HCT116 (cell line): ENCODE data around the gene ALDH3B1. TPM values are rescaled to one million over a fixed set of nuclear protein-coding genes. Genes with fewer than 3 reads are reported as not detected.
A peak's percentile ranks its signal among the peaks of the same experiment; 100 is the strongest.

Experiments used
- ATAC-seq: fragments of 200-7000 bp; cut with Tn5 transposase; 2 replicates; pipeline ENCODE4 v1.9.1; 2020; ENCODE audit warnings: mild to moderate bottlenecking, moderate library complexity
- BruUV-seq: library from RNA; stranded (reverse); fragments of 400-500 nt; replicated peaks from 2 replicates; lab custom pipeline; 2021; lab: Mats Ljungman, UMichigan
- CTCF ChIA-PET: fragments of 300-600 bp; sonication (Branson Sonifier 250); formaldehyde crosslinking; loops from one replicate; lab custom pipeline; 2021; ENCODE audit warnings: antibody characterized with exemption; lab: Charles Lee
- POLR2A ChIA-PET: fragments of 300-600, 350-600 bp; sonication (Branson Sonifier 250); formaldehyde crosslinking; loops from one replicate; lab custom pipeline; 2021; ENCODE audit warnings: antibody characterized with exemption; lab: Charles Lee
- RAD21 ChIA-PET, 2 experiments: fragments of 300-600 bp; sonication (Branson Sonifier 250); formaldehyde crosslinking; loops; one replicate each; lab custom pipeline; 2023; ENCODE audit warnings: low total read pairs in 2 of 2; ENCODE audit not compliant: uncharacterized antibody in 2 of 2, unreplicated experiment in 2 of 2, low non-redundant PET in 1 of 2; lab: Charles Lee
- DNase-seq: peaks from one replicate; pipeline ENCODE4 v3.0.0-alpha.2; 2010; ENCODE audit warnings: low read depth, low spot score
- H2AFZ ChIP-seq: fragments of 200-600 bp; shearing (Covaris generic), sonication (generic); 2 replicates; pipeline ENCODE4 v1.6.1; 2017; ENCODE audit warnings: low read depth, mixed run types, mixed read lengths, antibody characterized with exemption, low read length; ENCODE audit not compliant: poor library complexity, severe bottlenecking
- H3K27ac ChIP-seq: 2 replicates; pipeline ENCODE4 v1.5.1; 2012; ENCODE audit warnings: low read depth, low read length
- H3K27me3 ChIP-seq: fragments of 200-600 bp; sonication (generic); 2 replicates; pipeline ENCODE4 v1.6.1; 2016; ENCODE audit warnings: mixed run types, low read length, mixed read lengths; ENCODE audit not compliant: insufficient read depth
- H3K36me3 ChIP-seq, 2 experiments: fragments of 200-500 bp in 1 of 2; fragments of 200-600 bp in 1 of 2; sonication (Bioruptor generic) in 1 of 2; sonication (generic) in 1 of 2; 2 replicates each; pipeline versions ENCODE4 v1.5.1 to v1.6.1; 2014 to 2016; ENCODE audit warnings: low read length in 2 of 2, inconsistent platforms in 1 of 2, mixed read lengths in 1 of 2, mixed run types in 1 of 2; ENCODE audit not compliant: insufficient read depth in 2 of 2, control insufficient read depth in 1 of 2
- H3K4me1 ChIP-seq, 2 experiments: fragments of 200-600 bp in 1 of 2; sonication (generic) in 1 of 2; 2 replicates each; pipeline versions ENCODE4 v1.5.1 to v1.6.1; 2012 to 2017; ENCODE audit warnings: low read length in 2 of 2, inconsistent platforms in 1 of 2, mild to moderate bottlenecking in 1 of 2, mixed read lengths in 1 of 2, mixed run types in 1 of 2, moderate library complexity in 1 of 2; ENCODE audit not compliant: insufficient read depth in 2 of 2, control insufficient read depth in 1 of 2
- H3K4me2 ChIP-seq: fragments of 200-600 bp; sonication (generic); 2 replicates; pipeline ENCODE4 v1.6.1; 2017; ENCODE audit warnings: mixed run types, low read length, mixed read lengths
- H3K4me3 ChIP-seq, 2 experiments: fragments of 200-600 bp in 1 of 2; sonication (generic) in 1 of 2; replicated peaks in 1 of 2; 2 replicates each; pipeline ENCODE4 v1.5.1; 2011 to 2016; ENCODE audit warnings: low read length in 2 of 2, control low read depth in 1 of 2, low read depth in 1 of 2, mild to moderate bottlenecking in 1 of 2, mixed read lengths in 1 of 2, mixed run types in 1 of 2
- H3K79me2 ChIP-seq: fragments of 200-600 bp; sonication (generic); 2 replicates; pipeline ENCODE4 v1.6.1; 2017; ENCODE audit warnings: mild to moderate bottlenecking, mixed run types, low read length, moderate library complexity, mixed read lengths; ENCODE audit not compliant: insufficient read depth
- H3K9ac ChIP-seq: fragments of 200-600 bp; sonication (generic); 2 replicates; pipeline ENCODE4 v1.6.1; 2016; ENCODE audit warnings: low read length, mixed read lengths
- H3K9me2 ChIP-seq: fragments of 200-600 bp; sonication (generic), shearing (Covaris generic); 2 replicates; pipeline ENCODE4 v1.6.1; 2017; ENCODE audit warnings: mixed run types, mild to moderate bottlenecking, moderate library complexity; ENCODE audit not compliant: insufficient read depth
- H3K9me3 ChIP-seq, 2 experiments: fragments of 200-500 bp in 1 of 2; fragments of 200-600 bp in 1 of 2; sonication (Bioruptor generic) in 1 of 2; sonication (generic) in 1 of 2; 2 replicates each; pipeline ENCODE4 v1.6.1; 2014 to 2017; ENCODE audit warnings: low read length in 2 of 2, mixed read lengths in 2 of 2, inconsistent platforms in 1 of 2, low read depth in 1 of 2, mild to moderate bottlenecking in 1 of 2, mixed run types in 1 of 2, moderate library complexity in 1 of 2; ENCODE audit not compliant: control insufficient read depth in 1 of 2, insufficient read depth in 1 of 2
- H4K20me1 ChIP-seq: fragments of 200-600 bp; sonication (generic), shearing (Covaris generic); 2 replicates; pipeline ENCODE4 v1.6.1; 2017; ENCODE audit warnings: mixed run types, mild to moderate bottlenecking, moderate library complexity; ENCODE audit not compliant: insufficient read depth
- EZH2 ChIP-seq: fragments of 200-600 bp; sonication (generic); IDR thresholded peaks from 2 replicates; pipeline ENCODE4 v1.6.1; 2017; ENCODE audit warnings: antibody characterized with exemption, mixed run types
- POLR2AphosphoS5 ChIP-seq: IDR thresholded peaks from 2 replicates; pipeline ENCODE4 v1.6.1; 2011; ENCODE audit warnings: mild to moderate bottlenecking, low read depth, low read length, moderate library complexity
- RAD21 ChIP-seq: IDR thresholded peaks from 2 replicates; pipeline ENCODE4 v1.6.1; 2012; ENCODE audit warnings: low read depth, mild to moderate bottlenecking
- SIN3A ChIP-seq: IDR thresholded peaks from 2 replicates; pipeline ENCODE4 v1.6.1; 2012; ENCODE audit warnings: low read depth
- YY1 ChIP-seq: IDR thresholded peaks from 2 replicates; pipeline ENCODE4 v1.6.1; 2011; ENCODE audit warnings: low read length, low read depth, moderate library complexity, mild to moderate bottlenecking; ENCODE audit not compliant: insufficient replicate concordance; ENCODE audit errors: extremely low read depth
- ZFX ChIP-seq: fragments of 450-650 bp; IDR thresholded peaks from 2 replicates; pipeline ENCODE4 v1.6.1; 2017
- intact Hi-C: fragments of 100-400 bp; cut with micrococcal nuclease; formaldehyde crosslinking; loops from 2 replicates; pipeline ENCODE4 v1.10.0; 2022
- total RNA-seq: library from RNA; stranded (reverse); gene quantifications from one replicate; pipeline ENCODE4 v1.2.1, GENCODE V29; 2021; ENCODE audit not compliant: unreplicated experiment

The ALDH3B1 gene
- total RNA-seq, 1 experiment from 2014 or later: 25.5 TPM

GRCh38 chr11:68011051-68011943 lies 1.2 kb downstream of the ALDH3B1 start:
- CTCF ChIA-PET: interaction anchor here (0.9 to 1.0 kb wide), 2 partner anchors 15 to 197 kb away, joined by 3 to 5 read pairs; no protein-coding TSS in a partner anchor
- intact Hi-C loops: loop anchor here (5.0 kb wide), 1 partner anchor 196 kb away; no protein-coding TSS in a partner anchor
- Histone ChIP-seq H3K9me3 (no peaks in the 10 kb centered on the region), H3K27me3 (no peaks in the 10 kb centered on the region), H3K27ac (peak overlapping the region; percentile 96), H3K4me1 (peaks cover 76 to 86% of the 10 kb centered on the region in 2 experiments), H3K9ac (peak overlapping the region; percentile 86), H3K9me2 (no peaks in the 10 kb centered on the region), H3K4me2 (peak overlapping the region; percentile 97), H3K79me2 (peaks cover 20% of the 10 kb centered on the region; the same call in 1 of the 2 replicates), H2AFZ (no peak overlapping the region), H3K4me3 (peak overlapping the region; percentile 57 to 71), H4K20me1 (no peaks in the 10 kb centered on the region), H3K36me3 (no peaks in the 10 kb centered on the region)
- BruUV-seq: no TSS peak
- POLR2A ChIA-PET: interaction anchor here (1.4 kb wide), 1 partner anchor 14 kb away, joined by 9 read pairs; no protein-coding TSS in a partner anchor
- no peak for ATAC-seq
- RAD21 ChIA-PET: interaction anchor here in 1 of 2 experiments (1.7 kb wide), 1 partner anchor 11 kb away, joined by 7 read pairs; no protein-coding TSS in a partner anchor
- DNase-seq: no peak
- TF ChIP-seq POLR2AphosphoS5: no peak
- no peak for TF ChIP-seq RAD21
- TF ChIP-seq SIN3A: no peak
- TF ChIP-seq ZFX: 0 out of 2 replicates have a peak, but pooled peaks have one; percentile 27
- TF ChIP-seq EZH2: no peak
- peak; percentile 62 for TF ChIP-seq YY1
